GM06990 (cell line): ENCODE results near the gene MME.

Experiments
- DNase-seq: peaks from one replicate; pipeline ENCODE4 v3.0.0-alpha.2; 2011; ENCODE audit not compliant: insufficient read length; ENCODE audit errors: extremely low read depth
- H3K27me3 ChIP-seq: replicated peaks from 2 replicates; pipeline ENCODE4 v1.6.0; 2011; ENCODE audit warnings: low read length; ENCODE audit not compliant: control insufficient read depth, insufficient read depth
- H3K36me3 ChIP-seq: 2 replicates; pipeline ENCODE4 v1.5.1; 2011; ENCODE audit warnings: low read length; ENCODE audit not compliant: control insufficient read depth, insufficient read depth
- H3K4me3 ChIP-seq: replicated peaks from 2 replicates; pipeline ENCODE4 v1.5.1; 2011; ENCODE audit warnings: low read depth, mild to moderate bottlenecking, control low read depth, low read length
- CTCF ChIP-seq: IDR thresholded peaks from 2 replicates; pipeline ENCODE4 v1.5.1; 2011; ENCODE audit warnings: low read length, control low read depth, mild to moderate bottlenecking, inconsistent platforms; ENCODE audit not compliant: insufficient read depth, poor library complexity, severe bottlenecking

Gene MME

GRCh38 chr3:155083313-155083905 is 3.3 kb downstream of the MME start:
- no peak for TF ChIP-seq CTCF
- no peak for DNase-seq
- H3K4me3 ChIP-seq: no peak overlapping the region
- no peaks in the 10 kb centered on the region for H3K36me3 ChIP-seq
- H3K27me3 ChIP-seq: peaks cover 2% of the 10 kb centered on the region

GRCh38 chr3:155084567-155084966 is 4.4 kb downstream of the MME start:
- no peak for TF ChIP-seq CTCF
- Histone ChIP-seq H3K4me3 (no peak overlapping the region), H3K36me3 (no peaks in the 10 kb centered on the region), H3K27me3 (no peaks in the 10 kb centered on the region; the same call in 1 of the 2 replicates)
- no peak for DNase-seq

GRCh38 chr3:155086051-155086450 is 5.9 kb downstream of the MME start:
- no peak for TF ChIP-seq CTCF
- no peak overlapping the region for H3K4me3 ChIP-seq
- DNase-seq: no peak
- H3K27me3 ChIP-seq: no peaks in the 10 kb centered on the region; the same call in 1 of the 2 replicates
- H3K36me3 ChIP-seq: no peaks in the 10 kb centered on the region

- Histone ChIP-seq H3K36me3 (no peaks in the 10 kb centered on the region), H3K27me3 (no peaks in the 10 kb centered on the region), H3K4me3 (no peak overlapping the region)
- TF ChIP-seq CTCF: no peak
- DNase-seq: no peak
Observed at GRCh38 chr3:155088706-155089345, 8.7 kb downstream of the MME start.

GRCh38 chr3:155089495-155089894 is 9.4 kb downstream of the MME start:
- H3K27me3 ChIP-seq: no peaks in the 10 kb centered on the region
- no peak overlapping the region for H3K4me3 ChIP-seq
- no peaks in the 10 kb centered on the region for H3K36me3 ChIP-seq
- no peak for TF ChIP-seq CTCF
- no peak for DNase-seq
